ENCODE measurements around the gene GPC6. TPM values are rescaled to one million over a fixed set of nuclear protein-coding genes. Genes with fewer than 3 reads are reported as not detected.

GPC6 gene
- total and polyA plus RNA-seq, 2 donors (not counting 1 experiment from before 2014, with no cell fraction given) = not detected

GRCh38 chr13:94303644-94304174 is 1077.1 kb downstream of the GPC6 start:
- CTCF ChIA-PET = interaction anchor here (1.2 kb wide), 1 partner anchor 14 kb away, joined by 3 read pairs; no protein-coding TSS in a partner anchor
- 100% methylated on average over 1 of the region's 7 CpGs for WGBS (ENCODE audit: insufficient coverage)
- Mint-ChIP-seq H3K27me3 (no peaks in the 10 kb centered on the region), H3K27ac (no peak overlapping the region), H3K9me3 (ENCODE audit: insufficient read depth) (no peaks in the 10 kb centered on the region), H3K4me1 (peaks cover 7% of the 10 kb centered on the region), H3K4me3 (no peak overlapping the region)
- intact Hi-C loops (cut with micrococcal nuclease) = no loop called here
- Histone ChIP-seq H3K9me3 (ENCODE audit: control extremely low read depth in 1 of 3, control insufficient read depth in 2 of 3, insufficient read depth in 1 of 3, low read length in 2 of 3) (no peaks in the 10 kb centered on the region), H4K20me1 (ENCODE audit: control insufficient read depth, insufficient read depth, low read length, poor library complexity, severe bottlenecking) (no peaks in the 10 kb centered on the region), H3K4me2 (replicated peaks; ENCODE audit: low read depth, low read length, poor library complexity, severe bottlenecking) (no peak overlapping the region), H3K79me2 (ENCODE audit: control insufficient read depth, insufficient read depth, low read length) (no peaks in the 10 kb centered on the region), H3K4me3 (ENCODE audit: control extremely low read depth in 1 of 5, extremely low read depth in 1 of 5, insufficient read depth in 1 of 5, low read depth in 2 of 5, low read length in 4 of 5) (no peak overlapping the region), H2AFZ (ENCODE audit: insufficient read depth, low read depth, low read length, poor library complexity, severe bottlenecking) (no peak overlapping the region), H3K9ac (ENCODE audit: low read length) (no peak overlapping the region), H3K36me3 (replicated peaks in 1 of 2; ENCODE audit: control extremely low read depth in 1 of 2, control insufficient read depth in 1 of 2, extremely low read depth in 1 of 2, insufficient read depth in 2 of 2, low read length in 1 of 2) (no peaks in the 10 kb centered on the region), H3K27ac (ENCODE audit: low read length in 2 of 2) (no peak overlapping the region), H3K27me3 (replicated peaks in 1 of 4; ENCODE audit: control extremely low read depth in 1 of 4, control insufficient read depth in 3 of 4, insufficient read depth in 4 of 4, low read length in 3 of 4) (no peaks in the 10 kb centered on the region), H3K4me1 (ENCODE audit: control insufficient read depth in 2 of 2, insufficient read depth in 2 of 2, low read length in 2 of 2) (peaks cover 0 to 7% of the 10 kb centered on the region in 2 donors)
- DNase-seq (no peak), ATAC-seq (ENCODE audit: low read depth) (no peak)
- no peak for TF ChIP-seq EZH2 (IDR thresholded peaks at IDR 0.05; ENCODE audit: borderline replicate concordance, insufficient read depth, low read depth, low read length, poor library complexity, severe bottlenecking)
- TF ChIP-seq CTCF (IDR thresholded peaks at IDR 0.05) = no peak
- POLR2A ChIA-PET = no interaction called here

- DNase-seq (no peak), ATAC-seq (ENCODE audit: low read depth) (no peak)
- Histone ChIP-seq H3K27ac (ENCODE audit: low read length in 2 of 2) (no peak overlapping the region), H4K20me1 (ENCODE audit: control insufficient read depth, insufficient read depth, low read length, poor library complexity, severe bottlenecking) (no peaks in the 10 kb centered on the region), H3K9ac (ENCODE audit: low read length) (no peak overlapping the region), H2AFZ (ENCODE audit: insufficient read depth, low read depth, low read length, poor library complexity, severe bottlenecking) (no peak overlapping the region), H3K79me2 (ENCODE audit: control insufficient read depth, insufficient read depth, low read length) (no peaks in the 10 kb centered on the region), H3K4me1 (ENCODE audit: control insufficient read depth in 2 of 2, insufficient read depth in 2 of 2, low read length in 2 of 2) (peaks cover 0 to 7% of the 10 kb centered on the region in 2 donors), H3K36me3 (replicated peaks in 1 of 2; ENCODE audit: control extremely low read depth in 1 of 2, control insufficient read depth in 1 of 2, extremely low read depth in 1 of 2, insufficient read depth in 2 of 2, low read length in 1 of 2) (no peaks in the 10 kb centered on the region), H3K4me2 (replicated peaks; ENCODE audit: low read depth, low read length, poor library complexity, severe bottlenecking) (no peak overlapping the region), H3K4me3 (ENCODE audit: control extremely low read depth in 1 of 5, extremely low read depth in 1 of 5, insufficient read depth in 1 of 5, low read depth in 2 of 5, low read length in 4 of 5) (no peak overlapping the region), H3K27me3 (replicated peaks in 1 of 4; ENCODE audit: control extremely low read depth in 1 of 4, control insufficient read depth in 3 of 4, insufficient read depth in 4 of 4, low read length in 3 of 4) (no peaks in the 10 kb centered on the region), H3K9me3 (ENCODE audit: control extremely low read depth in 1 of 3, control insufficient read depth in 2 of 3, insufficient read depth in 1 of 3, low read length in 2 of 3) (no peaks in the 10 kb centered on the region)
- intact Hi-C loops (cut with micrococcal nuclease) = no loop called here
- ChIA-PET CTCF (no interaction called here), POLR2A (no interaction called here)
- H3K4me3 Mint-ChIP-seq = no peak overlapping the region
- no peaks in the 10 kb centered on the region for H3K27me3 Mint-ChIP-seq
- H3K4me1 Mint-ChIP-seq = peaks cover 7% of the 10 kb centered on the region
- no CpG with 5 or more reads among the region's 2 CpGs for WGBS (ENCODE audit: insufficient coverage)
- TF ChIP-seq EZH2 (IDR thresholded peaks at IDR 0.05; ENCODE audit: borderline replicate concordance, insufficient read depth, low read depth, low read length, poor library complexity, severe bottlenecking) = no peak
- no peak for TF ChIP-seq CTCF (IDR thresholded peaks at IDR 0.05)
- H3K27ac Mint-ChIP-seq = no peak overlapping the region
- H3K9me3 Mint-ChIP-seq (ENCODE audit: insufficient read depth) = no peaks in the 10 kb centered on the region
Measured at GRCh38 chr13:94305033-94305432, 1078.4 kb downstream of the GPC6 start.

All from B cell (primary cell).